Measurements from ENCODE around the gene LSS.

The LSS gene

GRCh38 chr21:46218906-46219590, 9.5 kb downstream of the LSS start:
- DNase-seq (ENCODE audit: low spot score): no peak

GRCh38 chr21:46217511-46218196, 10.9 kb downstream of the LSS start:
- no peak for DNase-seq (ENCODE audit: low spot score)

- no peak for DNase-seq (ENCODE audit: low spot score)
Measured at GRCh38 chr21:46216132-46216747, 12.3 kb downstream of the LSS start.

- DNase-seq (ENCODE audit: low spot score): no peak
Measured at GRCh38 chr21:46215436-46216131, 13.0 kb downstream of the LSS start.

- DNase-seq (ENCODE audit: low spot score): no peak
Measured at GRCh38 chr21:46214478-46215340, 13.9 kb downstream of the LSS start.

GRCh38 chr21:46213620-46214286, 14.8 kb downstream of the LSS start:
- no peak for DNase-seq (ENCODE audit: low spot score)

GRCh38 chr21:46212721-46213484, 15.7 kb downstream of the LSS start:
- DNase-seq (ENCODE audit: low spot score): no peak

- DNase-seq (ENCODE audit: low spot score): no peak
Measured at GRCh38 chr21:46211786-46212720, 16.5 kb downstream of the LSS start.

GRCh38 chr21:46211376-46211775, 17.2 kb downstream of the LSS start:
- DNase-seq (ENCODE audit: low spot score): no peak

- no peak for DNase-seq (ENCODE audit: low spot score)
Measured at GRCh38 chr21:46210378-46211136, 18.0 kb downstream of the LSS start.

GRCh38 chr21:46208761-46209721, 19.5 kb downstream of the LSS start:
- DNase-seq (ENCODE audit: low spot score): peak; percentile 40

- no peak for DNase-seq (ENCODE audit: low spot score)
Measured at GRCh38 chr21:46207920-46208591, 20.5 kb downstream of the LSS start.

- no peak for DNase-seq (ENCODE audit: low spot score)
Measured at GRCh38 chr21:46207006-46207919, 21.3 kb downstream of the LSS start.

- no peak for DNase-seq (ENCODE audit: low spot score)
Measured at GRCh38 chr21:46206163-46207005, 22.2 kb downstream of the LSS start.

- no peak for DNase-seq (ENCODE audit: low spot score)
Measured at GRCh38 chr21:46205766-46206162, 22.8 kb downstream of the LSS start.
